ENCODE measurements around the gene STYXL2.

The STYXL2 gene

GRCh38 chr1:167117225-167117624 lies 23.4 kb downstream of the STYXL2 start:
- H2BK15ac ChIP-seq (ENCODE audit: low read length): no peak overlapping the region
- no peak overlapping the region for H2BK12ac ChIP-seq (ENCODE audit: low read length)
- H3K27ac ChIP-seq (replicated peaks; ENCODE audit: low read length): no peak overlapping the region
- H3K23ac ChIP-seq (ENCODE audit: low read depth, low read length, poor library complexity): no peak overlapping the region
- no peak overlapping the region for H2AK5ac ChIP-seq (ENCODE audit: low read depth, low read length)
- H3K4me3 ChIP-seq (ENCODE audit: low read length in 2 of 2): no peak overlapping the region
- no peak overlapping the region for H2BK120ac ChIP-seq (ENCODE audit: low read depth, low read length)
- H3K4me2 ChIP-seq (ENCODE audit: insufficient read depth, low read length, poor library complexity, severe bottlenecking): no peak overlapping the region
- peaks cover 0 to 3% (median 2%) of the 10 kb centered on the region in 3 experiments for H3K27me3 ChIP-seq (ENCODE audit: control insufficient read depth in 3 of 3, insufficient read depth in 3 of 3, low read depth in 1 of 3, low read length in 3 of 3)
- H2AFZ ChIP-seq (ENCODE audit: low read length): no peak overlapping the region
- H3K4me1 ChIP-seq (ENCODE audit: control insufficient read depth in 2 of 2, insufficient read depth in 1 of 2, low read depth in 1 of 2, low read length in 2 of 2): peaks cover 0 to 14% of the 10 kb centered on the region in 2 donors
- DNase-seq (ENCODE audit: low spot score): no peak
- H2BK5ac ChIP-seq (ENCODE audit: low read length): no peak overlapping the region
- no peak overlapping the region for H3K4ac ChIP-seq (ENCODE audit: low read length)
- no peaks in the 10 kb centered on the region for H3K9me3 ChIP-seq (replicated peaks in 1 of 2; ENCODE audit: control insufficient read depth in 2 of 2, insufficient read depth in 1 of 2, low read depth in 1 of 2, low read length in 2 of 2)
- H3K36me3 ChIP-seq (replicated peaks in 1 of 2; ENCODE audit: control insufficient read depth in 2 of 2, insufficient read depth in 2 of 2, low read length in 2 of 2): no peaks in the 10 kb centered on the region
- no peak overlapping the region for H4K8ac ChIP-seq (ENCODE audit: low read depth, low read length)
- no peak overlapping the region for H4K91ac ChIP-seq (ENCODE audit: low read depth, low read length, poor library complexity)
- H3K18ac ChIP-seq (ENCODE audit: low read length): no peak overlapping the region
- no CpG with 5 or more reads among the region's 9 CpGs for WGBS, 2 donors (ENCODE audit: extremely low coverage in 2 of 2, insufficient read length in 2 of 2, insufficient replicate concordance in 1 of 2)
- no peak overlapping the region for H3K9ac ChIP-seq (ENCODE audit: low read depth, low read length, poor library complexity)
- H3K79me1 ChIP-seq (ENCODE audit: low read depth, low read length): no peaks in the 10 kb centered on the region
- H3K14ac ChIP-seq (ENCODE audit: low read length): peak overlapping the region; percentile 3

DNA sequence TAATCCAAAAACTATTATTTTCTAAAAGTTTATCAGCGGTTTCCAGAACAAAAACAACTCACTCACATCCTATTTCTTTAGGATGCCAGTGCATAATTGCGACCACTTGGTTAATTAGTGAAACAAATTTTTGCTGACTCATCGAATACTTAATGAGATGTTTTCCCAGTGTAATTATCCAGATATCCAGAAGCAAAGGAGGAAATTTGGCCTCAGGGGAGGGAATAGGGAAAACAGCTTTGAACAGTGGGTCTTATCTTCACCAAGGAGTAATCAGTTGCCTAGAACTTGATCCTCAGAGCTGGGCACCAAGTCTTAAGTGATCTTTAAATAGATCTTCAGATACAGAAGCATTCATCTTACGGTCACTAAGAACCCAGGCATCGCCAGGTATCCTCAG lies 24.3 kb downstream of the STYXL2 start:
- no peak for DNase-seq (ENCODE audit: low spot score)
- Histone ChIP-seq H2BK12ac (ENCODE audit: low read length) (no peak overlapping the region), H3K23ac (ENCODE audit: low read depth, low read length, poor library complexity) (no peak overlapping the region), H3K36me3 (replicated peaks in 1 of 2; ENCODE audit: control insufficient read depth in 2 of 2, insufficient read depth in 2 of 2, low read length in 2 of 2) (no peaks in the 10 kb centered on the region), H3K4ac (ENCODE audit: low read length) (no peak overlapping the region), H2BK5ac (ENCODE audit: low read length) (no peak overlapping the region), H2AK5ac (ENCODE audit: low read depth, low read length) (no peak overlapping the region), H4K8ac (ENCODE audit: low read depth, low read length) (no peak overlapping the region), H3K9ac (ENCODE audit: low read depth, low read length, poor library complexity) (no peak overlapping the region), H3K4me3 (ENCODE audit: low read length in 2 of 2) (no peak overlapping the region), H2BK15ac (ENCODE audit: low read length) (no peak overlapping the region), H3K18ac (ENCODE audit: low read length) (no peak overlapping the region), H3K27me3 (ENCODE audit: control insufficient read depth in 3 of 3, insufficient read depth in 3 of 3, low read depth in 1 of 3, low read length in 3 of 3) (peaks cover 0 to 3% (median 2%) of the 10 kb centered on the region in 3 experiments), H2AFZ (ENCODE audit: low read length) (no peak overlapping the region), H2BK120ac (ENCODE audit: low read depth, low read length) (no peak overlapping the region), H3K27ac (replicated peaks; ENCODE audit: low read length) (no peak overlapping the region), H3K79me1 (ENCODE audit: low read depth, low read length) (no peaks in the 10 kb centered on the region), H3K4me1 (ENCODE audit: control insufficient read depth in 2 of 2, insufficient read depth in 1 of 2, low read depth in 1 of 2, low read length in 2 of 2) (peaks cover 0 to 14% of the 10 kb centered on the region in 2 donors), H4K91ac (ENCODE audit: low read depth, low read length, poor library complexity) (no peak overlapping the region), H3K4me2 (ENCODE audit: insufficient read depth, low read length, poor library complexity, severe bottlenecking) (no peak overlapping the region), H3K9me3 (replicated peaks in 1 of 2; ENCODE audit: control insufficient read depth in 2 of 2, insufficient read depth in 1 of 2, low read depth in 1 of 2, low read length in 2 of 2) (no peaks in the 10 kb centered on the region), H3K14ac (ENCODE audit: low read length) (no peak overlapping the region)
- no CpG with 5 or more reads among the region's 5 CpGs for WGBS, 2 donors (ENCODE audit: extremely low coverage in 2 of 2, insufficient read length in 2 of 2, insufficient replicate concordance in 1 of 2)

- no peak overlapping the region for H3K18ac ChIP-seq (ENCODE audit: low read length)
- H3K4ac ChIP-seq (ENCODE audit: low read length): no peak overlapping the region
- H4K8ac ChIP-seq (ENCODE audit: low read depth, low read length): no peak overlapping the region
- no peak overlapping the region for H2BK120ac ChIP-seq (ENCODE audit: low read depth, low read length)
- DNase-seq (ENCODE audit: low spot score): no peak
- H3K4me3 ChIP-seq (ENCODE audit: low read length in 2 of 2): no peak overlapping the region
- no peak overlapping the region for H2BK15ac ChIP-seq (ENCODE audit: low read length)
- no CpG with 5 or more reads among the region's 3 CpGs for WGBS, 2 donors (ENCODE audit: extremely low coverage in 2 of 2, insufficient read length in 2 of 2, insufficient replicate concordance in 1 of 2)
- no peak overlapping the region for H2AK5ac ChIP-seq (ENCODE audit: low read depth, low read length)
- peak overlapping the region; percentile 35 for H2BK5ac ChIP-seq (ENCODE audit: low read length)
- H2AFZ ChIP-seq (ENCODE audit: low read length): no peak overlapping the region
- H3K36me3 ChIP-seq (replicated peaks in 1 of 2; ENCODE audit: control insufficient read depth in 2 of 2, insufficient read depth in 2 of 2, low read length in 2 of 2): no peaks in the 10 kb centered on the region
- H4K91ac ChIP-seq (ENCODE audit: low read depth, low read length, poor library complexity): no peak overlapping the region
- H3K4me1 ChIP-seq (ENCODE audit: control insufficient read depth in 2 of 2, insufficient read depth in 1 of 2, low read depth in 1 of 2, low read length in 2 of 2): peaks cover 0 to 14% of the 10 kb centered on the region in 2 donors
- no peak overlapping the region for H3K14ac ChIP-seq (ENCODE audit: low read length)
- no peak overlapping the region for H3K9ac ChIP-seq (ENCODE audit: low read depth, low read length, poor library complexity)
- H3K79me1 ChIP-seq (ENCODE audit: low read depth, low read length): no peaks in the 10 kb centered on the region
- H3K23ac ChIP-seq (ENCODE audit: low read depth, low read length, poor library complexity): no peak overlapping the region
- no peaks in the 10 kb centered on the region for H3K9me3 ChIP-seq (replicated peaks in 1 of 2; ENCODE audit: control insufficient read depth in 2 of 2, insufficient read depth in 1 of 2, low read depth in 1 of 2, low read length in 2 of 2)
- H2BK12ac ChIP-seq (ENCODE audit: low read length): no peak overlapping the region
- no peak overlapping the region for H3K4me2 ChIP-seq (ENCODE audit: insufficient read depth, low read length, poor library complexity, severe bottlenecking)
- no peak overlapping the region for H3K27ac ChIP-seq (replicated peaks; ENCODE audit: low read length)
- peaks cover 0 to 3% (median 2%) of the 10 kb centered on the region in 3 experiments for H3K27me3 ChIP-seq (ENCODE audit: control insufficient read depth in 3 of 3, insufficient read depth in 3 of 3, low read depth in 1 of 3, low read length in 3 of 3)
Measured at GRCh38 chr1:167119696-167120095, 25.8 kb downstream of the STYXL2 start.

- H3K4me3 ChIP-seq (ENCODE audit: low read length in 2 of 2): peak overlapping the region in 1 of 2 donors; percentile 70
- H2BK15ac ChIP-seq (ENCODE audit: low read length): no peak overlapping the region
- H3K14ac ChIP-seq (ENCODE audit: low read length): no peak overlapping the region
- H3K36me3 ChIP-seq (replicated peaks in 1 of 2; ENCODE audit: control insufficient read depth in 2 of 2, insufficient read depth in 2 of 2, low read length in 2 of 2): no peaks in the 10 kb centered on the region
- H2AFZ ChIP-seq (ENCODE audit: low read length): no peak overlapping the region
- peak overlapping the region; percentile 98 for H3K4me2 ChIP-seq (ENCODE audit: insufficient read depth, low read length, poor library complexity, severe bottlenecking)
- peaks cover 0 to 3% (median 2%) of the 10 kb centered on the region in 3 experiments for H3K27me3 ChIP-seq (ENCODE audit: control insufficient read depth in 3 of 3, insufficient read depth in 3 of 3, low read depth in 1 of 3, low read length in 3 of 3)
- no peaks in the 10 kb centered on the region for H3K79me1 ChIP-seq (ENCODE audit: low read depth, low read length)
- H2BK120ac ChIP-seq (ENCODE audit: low read depth, low read length): no peak overlapping the region
- H3K27ac ChIP-seq (replicated peaks; ENCODE audit: low read length): no peak overlapping the region
- H2AK5ac ChIP-seq (ENCODE audit: low read depth, low read length): peak overlapping the region; percentile 24
- no peak overlapping the region for H4K8ac ChIP-seq (ENCODE audit: low read depth, low read length)
- no peaks in the 10 kb centered on the region for H3K9me3 ChIP-seq (replicated peaks in 1 of 2; ENCODE audit: control insufficient read depth in 2 of 2, insufficient read depth in 1 of 2, low read depth in 1 of 2, low read length in 2 of 2)
- no CpG with 5 or more reads among the region's 13 CpGs for WGBS, 2 donors (ENCODE audit: extremely low coverage in 2 of 2, insufficient read length in 2 of 2, insufficient replicate concordance in 1 of 2)
- no peak overlapping the region for H4K91ac ChIP-seq (ENCODE audit: low read depth, low read length, poor library complexity)
- H3K18ac ChIP-seq (ENCODE audit: low read length): no peak overlapping the region
- no peak overlapping the region for H3K9ac ChIP-seq (ENCODE audit: low read depth, low read length, poor library complexity)
- no peak overlapping the region for H2BK5ac ChIP-seq (ENCODE audit: low read length)
- peaks cover 0 to 14% of the 10 kb centered on the region in 2 donors for H3K4me1 ChIP-seq (ENCODE audit: control insufficient read depth in 2 of 2, insufficient read depth in 1 of 2, low read depth in 1 of 2, low read length in 2 of 2)
- no peak overlapping the region for H3K4ac ChIP-seq (ENCODE audit: low read length)
- H3K23ac ChIP-seq (ENCODE audit: low read depth, low read length, poor library complexity): no peak overlapping the region
- no peak overlapping the region for H2BK12ac ChIP-seq (ENCODE audit: low read length)
- DNase-seq (ENCODE audit: low spot score): no peak
Measured at GRCh38 chr1:167120899-167121298, 27.0 kb downstream of the STYXL2 start.

Data from neuronal stem cell (in vitro differentiated cells).